Astrocyte (in vitro differentiated cells and primary cell): ENCODE data around the gene TMTC2. TPM values are rescaled to one million over a fixed set of nuclear protein-coding genes. Genes with fewer than 3 reads are reported as not detected.

ENCODE experiments used
- DNase-seq: peaks from one replicate; pipeline ENCODE4 v3.0.0-alpha.2; 2010; ENCODE audit warnings: low read depth
- FAIRE-seq: peaks from 2 replicates; lab custom pipeline; 2011; peaks lifted over from hg19 to GRCh38; lab: Jason Lieb, UNC
- H2AFZ ChIP-seq: 2 replicates; pipeline ENCODE4 v1.6.0; 2012; ENCODE audit warnings: low read depth, low read length, inconsistent platforms
- H3K27ac ChIP-seq: 2 replicates; pipeline ENCODE4 v1.5.1; 2011; ENCODE audit warnings: low read depth, low read length, inconsistent platforms
- H3K27me3 ChIP-seq: 2 replicates; pipeline ENCODE4 v1.6.0; 2011; ENCODE audit warnings: low read length, inconsistent platforms; ENCODE audit not compliant: insufficient read depth
- H3K36me3 ChIP-seq: 2 replicates; pipeline ENCODE4 v1.5.1; 2011; ENCODE audit warnings: low read length, inconsistent platforms; ENCODE audit not compliant: insufficient read depth
- H3K4me1 ChIP-seq: 2 replicates; pipeline ENCODE4 v1.5.1; 2011; ENCODE audit warnings: low read length, inconsistent platforms; ENCODE audit not compliant: insufficient read depth
- H3K4me2 ChIP-seq: 2 replicates; pipeline ENCODE4 v1.6.0; 2012; ENCODE audit warnings: low read length, inconsistent platforms
- H3K4me3 ChIP-seq: 2 replicates; pipeline ENCODE4 v1.5.1; 2011; ENCODE audit warnings: low read depth, mild to moderate bottlenecking, low read length, inconsistent platforms; ENCODE audit not compliant: insufficient read depth
- H3K79me2 ChIP-seq: 2 replicates; pipeline ENCODE4 v1.6.0; 2012; ENCODE audit warnings: mild to moderate bottlenecking, low read length, inconsistent platforms; ENCODE audit not compliant: insufficient read depth
- H3K9ac ChIP-seq: 2 replicates; pipeline ENCODE4 v1.6.0; 2012; ENCODE audit warnings: mild to moderate bottlenecking, low read length, inconsistent platforms
- H3K9me3 ChIP-seq: 2 replicates; pipeline ENCODE4 v1.5.1; 2012; ENCODE audit warnings: low read depth, mild to moderate bottlenecking, low read length, inconsistent platforms; ENCODE audit not compliant: insufficient read depth
- H4K20me1 ChIP-seq: 2 replicates; pipeline ENCODE4 v1.6.0; 2012; ENCODE audit warnings: low read length, inconsistent platforms; ENCODE audit not compliant: insufficient read depth
- H3K27ac Mint-ChIP-seq: one replicate; pipeline ENCODE4 v1.8.0; 2021; ENCODE audit warnings: mild to moderate bottlenecking, mixed read lengths; ENCODE audit not compliant: unreplicated experiment
- H3K27me3 Mint-ChIP-seq: one replicate; pipeline ENCODE4 v1.8.0; 2021; ENCODE audit warnings: low read depth, mixed read lengths; ENCODE audit not compliant: unreplicated experiment
- H3K36me3 Mint-ChIP-seq: one replicate; pipeline ENCODE4 v1.8.0; 2021; ENCODE audit warnings: low read depth, mixed read lengths; ENCODE audit not compliant: unreplicated experiment
- H3K4me1 Mint-ChIP-seq: one replicate; pipeline ENCODE4 v1.8.0; 2021; ENCODE audit warnings: low read depth, mixed read lengths; ENCODE audit not compliant: unreplicated experiment
- H3K4me3 Mint-ChIP-seq: one replicate; pipeline ENCODE4 v1.8.0; 2021; ENCODE audit warnings: mild to moderate bottlenecking, moderate library complexity, mixed read lengths; ENCODE audit not compliant: unreplicated experiment
- H3K9me3 Mint-ChIP-seq: one replicate; pipeline ENCODE4 v1.8.0; 2021; ENCODE audit warnings: mild to moderate bottlenecking, mixed read lengths; ENCODE audit not compliant: unreplicated experiment
- EZH2 ChIP-seq: IDR thresholded peaks from 2 replicates; pipeline ENCODE4 v1.6.1; 2012; ENCODE audit warnings: mild to moderate bottlenecking, low read length, inconsistent platforms; ENCODE audit not compliant: insufficient read depth
- total RNA-seq: library from RNA; stranded (reverse); gene quantifications from 2 replicates; pipeline ENCODE4 v1.2.1, GENCODE V29; 2021
- TF ChIP-seq, protein P1 (sequence below): IDR thresholded peaks from 2 replicates; pipeline ENCODE4 v1.5.1; 2011; ENCODE audit warnings: low read depth, mild to moderate bottlenecking, inconsistent platforms, low read length, moderate library complexity; ENCODE audit not compliant: insufficient read depth

The TMTC2 gene
- total RNA-seq, 1 donor from 2014 or later = 2.2 TPM

DNA sequence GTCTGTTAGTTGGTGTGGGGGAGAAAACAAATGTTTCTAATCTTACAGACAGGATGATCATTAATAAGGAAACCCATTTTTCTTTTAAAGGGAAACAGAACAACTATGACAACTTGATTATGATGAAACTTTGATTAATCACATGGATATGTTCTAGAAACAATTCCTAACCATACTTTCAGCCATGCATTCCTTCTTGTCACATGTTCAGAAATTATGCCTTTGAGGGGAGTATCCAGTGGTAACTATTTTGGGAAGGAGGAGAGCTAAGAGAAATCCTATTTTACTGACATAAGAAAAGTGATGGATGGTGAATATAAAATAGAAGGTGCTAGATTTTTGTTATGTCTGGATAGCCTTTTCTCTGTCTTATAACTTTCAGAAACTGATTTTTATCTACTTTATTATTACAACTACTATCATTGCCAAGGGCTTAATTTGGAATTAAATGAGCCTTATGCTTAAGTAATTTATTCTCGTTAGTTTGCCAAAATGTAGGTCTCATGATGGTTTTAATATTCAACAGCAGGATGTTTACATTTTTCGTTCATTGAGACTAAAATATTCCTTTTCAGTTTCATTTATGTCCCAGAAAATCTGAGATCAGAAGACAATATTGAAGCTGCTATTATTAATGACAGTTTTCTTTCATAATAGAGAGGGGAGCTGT, 200.1 kb downstream of the TMTC2 start:
- H3K27ac ChIP-seq = no peak overlapping the region
- FAIRE-seq = no peak
- H3K27me3 Mint-ChIP-seq = no peaks in the 10 kb centered on the region

DNA sequence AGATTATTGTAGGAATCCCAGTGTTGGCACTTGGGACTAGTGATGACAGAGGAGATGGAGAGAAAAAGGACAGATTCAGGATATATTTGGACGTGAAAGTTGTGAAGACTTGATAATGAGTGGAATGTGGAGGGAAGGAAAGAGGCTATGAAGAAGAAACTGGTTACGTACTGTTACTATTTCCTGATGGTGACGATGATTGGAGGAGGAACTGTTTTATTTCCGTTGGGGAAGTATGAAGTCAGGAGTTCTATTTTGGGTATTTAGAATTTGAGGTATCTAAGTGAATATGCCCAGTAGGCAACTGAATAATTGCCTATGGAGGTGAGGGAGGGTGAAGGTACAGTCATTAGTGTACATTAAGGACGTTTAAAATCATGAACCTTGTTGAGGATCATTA, 207.2 kb downstream of the TMTC2 start:
- H3K4me1 ChIP-seq = peaks cover 2% of the 10 kb centered on the region
- no peaks in the 10 kb centered on the region for H3K79me2 ChIP-seq
- no peaks in the 10 kb centered on the region for H4K20me1 ChIP-seq
- no peak for TF ChIP-seq EZH2
- TF ChIP-seq, protein P1, sequence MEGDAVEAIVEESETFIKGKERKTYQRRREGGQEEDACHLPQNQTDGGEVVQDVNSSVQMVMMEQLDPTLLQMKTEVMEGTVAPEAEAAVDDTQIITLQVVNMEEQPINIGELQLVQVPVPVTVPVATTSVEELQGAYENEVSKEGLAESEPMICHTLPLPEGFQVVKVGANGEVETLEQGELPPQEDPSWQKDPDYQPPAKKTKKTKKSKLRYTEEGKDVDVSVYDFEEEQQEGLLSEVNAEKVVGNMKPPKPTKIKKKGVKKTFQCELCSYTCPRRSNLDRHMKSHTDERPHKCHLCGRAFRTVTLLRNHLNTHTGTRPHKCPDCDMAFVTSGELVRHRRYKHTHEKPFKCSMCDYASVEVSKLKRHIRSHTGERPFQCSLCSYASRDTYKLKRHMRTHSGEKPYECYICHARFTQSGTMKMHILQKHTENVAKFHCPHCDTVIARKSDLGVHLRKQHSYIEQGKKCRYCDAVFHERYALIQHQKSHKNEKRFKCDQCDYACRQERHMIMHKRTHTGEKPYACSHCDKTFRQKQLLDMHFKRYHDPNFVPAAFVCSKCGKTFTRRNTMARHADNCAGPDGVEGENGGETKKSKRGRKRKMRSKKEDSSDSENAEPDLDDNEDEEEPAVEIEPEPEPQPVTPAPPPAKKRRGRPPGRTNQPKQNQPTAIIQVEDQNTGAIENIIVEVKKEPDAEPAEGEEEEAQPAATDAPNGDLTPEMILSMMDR = no peak
- DNase-seq = no peak
- FAIRE-seq = no peak
- no peak overlapping the region for H3K4me3 ChIP-seq
- no peaks in the 10 kb centered on the region for H3K36me3 ChIP-seq
- Mint-ChIP-seq H3K9me3 (no peaks in the 10 kb centered on the region), H3K27me3 (no peaks in the 10 kb centered on the region), H3K4me1 (no peaks in the 10 kb centered on the region), H3K27ac (no peak overlapping the region), H3K36me3 (no peaks in the 10 kb centered on the region), H3K4me3 (no peak overlapping the region)
- H3K27me3 ChIP-seq = no peaks in the 10 kb centered on the region
- no peak overlapping the region for H2AFZ ChIP-seq
- no peaks in the 10 kb centered on the region for H3K9me3 ChIP-seq
- H3K4me2 ChIP-seq = no peak overlapping the region
- no peak overlapping the region for H3K27ac ChIP-seq
- H3K9ac ChIP-seq = no peak overlapping the region

More for the DNA sequence above, 200.1 kb downstream of the TMTC2 start:
- Histone ChIP-seq H3K79me2 (no peaks in the 10 kb centered on the region), H3K9me3 (no peaks in the 10 kb centered on the region), H4K20me1 (no peaks in the 10 kb centered on the region), H3K4me2 (no peak overlapping the region), H3K4me3 (no peak overlapping the region), H3K27me3 (no peaks in the 10 kb centered on the region), H2AFZ (no peak overlapping the region), H3K4me1 (no peaks in the 10 kb centered on the region), H3K36me3 (no peaks in the 10 kb centered on the region), H3K9ac (no peak overlapping the region)
- H3K27ac Mint-ChIP-seq = no peak overlapping the region
- H3K4me3 Mint-ChIP-seq = no peak overlapping the region
- no peaks in the 10 kb centered on the region for H3K9me3 Mint-ChIP-seq
- no peaks in the 10 kb centered on the region for H3K4me1 Mint-ChIP-seq
- DNase-seq = no peak
- H3K36me3 Mint-ChIP-seq = no peaks in the 10 kb centered on the region
- no peak for TF ChIP-seq EZH2
- TF ChIP-seq, protein P1 = no peak

GRCh38 chr12:82896277-82896676, 209.6 kb downstream of the TMTC2 start:
- no peaks in the 10 kb centered on the region for H3K36me3 Mint-ChIP-seq
- H3K4me1 Mint-ChIP-seq = no peaks in the 10 kb centered on the region
- no peaks in the 10 kb centered on the region for H3K27me3 ChIP-seq
- no peak overlapping the region for H3K4me2 ChIP-seq
- H3K9ac ChIP-seq = no peak overlapping the region
- peaks cover 2% of the 10 kb centered on the region for H3K4me1 ChIP-seq
- no peaks in the 10 kb centered on the region for H3K36me3 ChIP-seq
- H3K9me3 Mint-ChIP-seq = no peaks in the 10 kb centered on the region
- no peak overlapping the region for H3K27ac Mint-ChIP-seq
- no peaks in the 10 kb centered on the region for H3K9me3 ChIP-seq
- TF ChIP-seq, protein P1 = no peak
- no peak for TF ChIP-seq EZH2
- no peaks in the 10 kb centered on the region for H3K79me2 ChIP-seq
- no peak overlapping the region for H2AFZ ChIP-seq
- H3K27me3 Mint-ChIP-seq = no peaks in the 10 kb centered on the region
- DNase-seq (no peak), FAIRE-seq (no peak)
- H3K4me3 ChIP-seq = no peak overlapping the region
- no peak overlapping the region for H3K27ac ChIP-seq
- no peak overlapping the region for H3K4me3 Mint-ChIP-seq
- no peaks in the 10 kb centered on the region for H4K20me1 ChIP-seq
